Smooth muscle cell (in vitro differentiated cells): ENCODE measurements around the gene TNFSF8. TPM values are rescaled to one million over a fixed set of nuclear protein-coding genes. Genes with fewer than 3 reads are reported as not detected.

Source experiments
- DNase-seq: peaks from one replicate; lab custom pipeline; 2025; ENCODE audit not compliant: unreplicated experiment; lab: John Stamatoyannopoulos, UW
- H2AFZ ChIP-seq: fragments of 200-600 bp; sonication (generic); 2 replicates; pipeline ENCODE4 v1.6.0; 2016; ENCODE audit warnings: antibody characterized with exemption, low read depth, mild to moderate bottlenecking
- H3F3A ChIP-seq: fragments of 200-600 bp; sonication (generic); 2 replicates; pipeline ENCODE4 v1.6.0; 2017; ENCODE audit warnings: antibody characterized with exemption, low read depth
- H3K27ac ChIP-seq: fragments of 200-600 bp; sonication (generic); 2 replicates; pipeline ENCODE4 v1.5.1; 2016; ENCODE audit warnings: low read depth, mild to moderate bottlenecking
- H3K27me3 ChIP-seq: fragments of 200-600 bp; sonication (generic); 2 replicates; pipeline ENCODE4 v1.6.1; 2016; ENCODE audit warnings: low read depth, mild to moderate bottlenecking
- H3K36me3 ChIP-seq: fragments of 200-600 bp; sonication (generic); 2 replicates; pipeline ENCODE4 v1.5.1; 2016; ENCODE audit warnings: low read depth
- H3K4me1 ChIP-seq: fragments of 200-600 bp; sonication (generic); 2 replicates; pipeline ENCODE4 v1.5.1; 2016; ENCODE audit warnings: low read depth
- H3K4me2 ChIP-seq: fragments of 200-600 bp; sonication (generic); 2 replicates; pipeline ENCODE4 v1.6.0; 2016; ENCODE audit warnings: mild to moderate bottlenecking
- H3K4me3 ChIP-seq: fragments of 200-600 bp; sonication (generic); 2 replicates; pipeline ENCODE4 v1.5.1; 2016; ENCODE audit warnings: mild to moderate bottlenecking
- H3K79me2 ChIP-seq: fragments of 200-600 bp; sonication (generic); 2 replicates; pipeline ENCODE4 v1.6.0; 2016; ENCODE audit warnings: low read depth, mild to moderate bottlenecking
- H3K9ac ChIP-seq: fragments of 200-600 bp; sonication (generic); 2 replicates; pipeline ENCODE4 v1.6.0; 2016; ENCODE audit warnings: low read depth
- H3K9me3 ChIP-seq: fragments of 200-600 bp; sonication (generic); replicated peaks from 2 replicates; pipeline ENCODE4 v1.5.1; 2016; ENCODE audit warnings: low read depth
- H4K20me1 ChIP-seq: fragments of 200-600 bp; sonication (generic); 2 replicates; pipeline ENCODE4 v1.6.0; 2016; ENCODE audit warnings: low read depth
- WGBS: methylation state at CpG from one replicate; pipeline ENCODE4 v1.1.7; 2016; ENCODE audit warnings: low lambda C conversion rate; 5-methylcytosine and 5-hydroxymethylcytosine counted together
- polyA plus RNA-seq: library from polyadenylated mRNA; unstranded; fragments of >200 nt; fragmentation: Nextera tagmentation; extraction: Ambion mirVana; gene quantifications from 2 replicates; pipeline ENCODE4 v1.2.1, GENCODE V29; 2016
- total RNA-seq: library from RNA; depleted of rRNA; stranded (reverse); fragments of >200 nt; gene quantifications from 2 replicates; pipeline ENCODE4 v1.2.3, GENCODE V29; 2014
- TF ChIP-seq, protein P1 (sequence below): fragments of 200-600 bp; sonication (generic); IDR thresholded peaks from 2 replicates; pipeline ENCODE4 v1.5.1; 2017; ENCODE audit warnings: borderline replicate concordance, mild to moderate bottlenecking, antibody characterized with exemption; ENCODE audit not compliant: insufficient read depth, poor library complexity, severe bottlenecking

Gene TNFSF8
- total and polyA plus RNA-seq, 2 experiments from 2014 or later: not detected

DNA sequence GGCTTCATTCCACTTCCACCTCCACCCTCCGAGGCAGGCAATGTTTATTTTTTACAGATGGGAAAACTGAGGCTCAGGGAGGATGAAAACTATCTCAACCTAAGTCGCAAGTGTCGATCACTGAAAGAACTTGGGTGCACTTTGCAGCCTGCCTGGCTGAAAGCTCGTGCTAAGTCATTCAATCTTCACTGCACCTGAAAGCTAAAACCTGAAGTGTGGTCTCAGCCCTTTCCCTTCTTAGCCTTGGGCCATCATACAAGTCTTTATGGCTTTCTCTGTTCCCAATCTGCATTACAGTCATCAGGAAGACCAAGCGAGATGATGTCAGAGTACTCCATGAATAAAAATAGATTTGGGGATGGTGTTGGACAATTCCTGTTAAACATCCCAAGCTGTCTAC is 1.0 kb upstream of the TNFSF8 start:
- H3K9me3 ChIP-seq: no peaks in the 10 kb centered on the region
- DNase-seq: no peak
- no peak overlapping the region for H2AFZ ChIP-seq
- no peaks in the 10 kb centered on the region for H3K79me2 ChIP-seq
- no peak overlapping the region for H3K4me3 ChIP-seq
- no peaks in the 10 kb centered on the region for H3K27me3 ChIP-seq
- H4K20me1 ChIP-seq: no peaks in the 10 kb centered on the region
- H3K4me2 ChIP-seq: no peak overlapping the region
- no peaks in the 10 kb centered on the region for H3F3A ChIP-seq
- H3K9ac ChIP-seq: no peak overlapping the region
- TF ChIP-seq, protein P1, sequence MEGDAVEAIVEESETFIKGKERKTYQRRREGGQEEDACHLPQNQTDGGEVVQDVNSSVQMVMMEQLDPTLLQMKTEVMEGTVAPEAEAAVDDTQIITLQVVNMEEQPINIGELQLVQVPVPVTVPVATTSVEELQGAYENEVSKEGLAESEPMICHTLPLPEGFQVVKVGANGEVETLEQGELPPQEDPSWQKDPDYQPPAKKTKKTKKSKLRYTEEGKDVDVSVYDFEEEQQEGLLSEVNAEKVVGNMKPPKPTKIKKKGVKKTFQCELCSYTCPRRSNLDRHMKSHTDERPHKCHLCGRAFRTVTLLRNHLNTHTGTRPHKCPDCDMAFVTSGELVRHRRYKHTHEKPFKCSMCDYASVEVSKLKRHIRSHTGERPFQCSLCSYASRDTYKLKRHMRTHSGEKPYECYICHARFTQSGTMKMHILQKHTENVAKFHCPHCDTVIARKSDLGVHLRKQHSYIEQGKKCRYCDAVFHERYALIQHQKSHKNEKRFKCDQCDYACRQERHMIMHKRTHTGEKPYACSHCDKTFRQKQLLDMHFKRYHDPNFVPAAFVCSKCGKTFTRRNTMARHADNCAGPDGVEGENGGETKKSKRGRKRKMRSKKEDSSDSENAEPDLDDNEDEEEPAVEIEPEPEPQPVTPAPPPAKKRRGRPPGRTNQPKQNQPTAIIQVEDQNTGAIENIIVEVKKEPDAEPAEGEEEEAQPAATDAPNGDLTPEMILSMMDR: no peak
- H3K4me1 ChIP-seq: no peaks in the 10 kb centered on the region
- H3K27ac ChIP-seq: no peak overlapping the region
- WGBS: 57% methylated on average over 5 of the region's 5 CpGs
- H3K36me3 ChIP-seq: no peaks in the 10 kb centered on the region

DNA sequence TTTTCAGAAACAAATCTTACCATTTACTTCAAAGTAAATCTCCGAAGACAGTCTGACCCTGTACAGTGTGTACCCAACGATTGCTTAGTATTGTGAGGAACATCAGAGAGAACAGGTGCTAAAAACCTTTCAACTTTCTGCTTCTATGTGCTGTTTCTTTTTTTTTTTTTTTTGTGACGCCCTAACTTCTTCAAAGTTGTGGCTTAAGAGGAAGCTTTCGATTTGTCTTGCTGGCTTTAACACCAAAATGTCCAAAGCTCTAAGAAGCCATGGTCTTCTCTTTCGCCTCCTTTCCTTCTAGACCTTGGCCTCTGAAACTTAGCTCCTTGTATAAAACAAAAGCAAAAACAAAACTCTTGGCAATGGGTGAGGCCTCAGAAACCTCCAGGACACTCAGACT is 1.2 kb downstream of the TNFSF8 start:
- H3K79me2 ChIP-seq: no peaks in the 10 kb centered on the region
- no peaks in the 10 kb centered on the region for H3F3A ChIP-seq
- H3K9ac ChIP-seq: no peak overlapping the region
- DNase-seq: no peak
- 97% methylated on average over 5 of the region's 5 CpGs for WGBS
- H3K36me3 ChIP-seq: no peaks in the 10 kb centered on the region
- H3K27ac ChIP-seq: no peak overlapping the region
- H2AFZ ChIP-seq: no peak overlapping the region
- H3K4me1 ChIP-seq: no peaks in the 10 kb centered on the region
- no peaks in the 10 kb centered on the region for H3K9me3 ChIP-seq
- TF ChIP-seq, protein P1: no peak
- no peak overlapping the region for H3K4me2 ChIP-seq
- no peak overlapping the region for H3K4me3 ChIP-seq
- no peaks in the 10 kb centered on the region for H4K20me1 ChIP-seq
- H3K27me3 ChIP-seq: no peaks in the 10 kb centered on the region

DNA sequence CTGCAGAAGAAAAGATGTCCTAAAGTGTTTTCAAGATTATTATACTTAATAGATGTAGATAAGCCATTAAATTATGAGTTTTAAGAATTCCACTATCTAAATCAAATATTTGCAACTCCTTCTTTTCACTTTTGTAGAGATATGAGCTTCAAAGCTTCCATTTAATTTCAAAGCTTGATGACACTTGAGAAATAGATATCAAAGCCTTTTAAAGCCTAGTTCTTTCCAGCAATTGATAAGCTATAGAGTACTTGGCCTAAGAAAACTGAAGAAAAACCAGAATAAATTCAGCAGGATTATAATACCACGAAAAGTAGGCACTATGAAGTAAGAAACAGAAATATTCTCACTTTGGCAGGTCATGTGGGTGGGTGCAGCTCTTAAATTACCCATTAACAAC is 1.7 kb downstream of the TNFSF8 start:
- no peaks in the 10 kb centered on the region for H3K79me2 ChIP-seq
- no peak for DNase-seq
- no peak overlapping the region for H3K9ac ChIP-seq
- no peaks in the 10 kb centered on the region for H4K20me1 ChIP-seq
- no peaks in the 10 kb centered on the region for H3K27me3 ChIP-seq
- no peaks in the 10 kb centered on the region for H3F3A ChIP-seq
- H2AFZ ChIP-seq: no peak overlapping the region
- no peaks in the 10 kb centered on the region for H3K4me1 ChIP-seq
- H3K9me3 ChIP-seq: no peaks in the 10 kb centered on the region
- WGBS: 72% methylated on average over 1 of the region's 1 CpG
- no peak overlapping the region for H3K4me3 ChIP-seq
- H3K27ac ChIP-seq: no peak overlapping the region
- TF ChIP-seq, protein P1: no peak
- no peak overlapping the region for H3K4me2 ChIP-seq
- no peaks in the 10 kb centered on the region for H3K36me3 ChIP-seq

DNA sequence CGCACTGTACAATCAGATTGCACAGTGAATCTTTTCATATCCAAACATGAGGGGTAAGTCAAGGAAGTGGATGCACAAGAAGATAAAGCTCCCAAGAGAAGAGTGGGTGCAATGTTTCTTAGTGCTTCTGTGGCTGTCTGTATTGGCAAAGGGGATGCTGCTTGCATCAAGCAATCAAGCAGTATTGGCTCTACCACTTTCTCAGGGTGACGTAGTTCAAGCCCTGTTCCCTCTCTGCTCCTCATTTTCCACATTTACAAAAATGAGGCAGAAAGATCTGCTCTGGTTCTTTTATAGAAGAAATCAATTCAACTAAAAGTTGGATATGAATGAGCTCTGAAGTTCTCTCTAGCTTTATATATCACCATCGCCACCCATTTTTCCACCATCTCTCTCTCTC is 2.3 kb downstream of the TNFSF8 start:
- DNase-seq: no peak
- WGBS: 94% methylated on average over 3 of the region's 3 CpGs

More for the DNA sequence above, 2.3 kb downstream of the TNFSF8 start:
- no peaks in the 10 kb centered on the region for H3K79me2 ChIP-seq
- no peak overlapping the region for H3K4me3 ChIP-seq
- no peak overlapping the region for H3K9ac ChIP-seq
- H3F3A ChIP-seq: no peaks in the 10 kb centered on the region
- no peaks in the 10 kb centered on the region for H3K4me1 ChIP-seq
- no peak overlapping the region for H3K4me2 ChIP-seq
- no peaks in the 10 kb centered on the region for H4K20me1 ChIP-seq
- no peaks in the 10 kb centered on the region for H3K27me3 ChIP-seq
- no peaks in the 10 kb centered on the region for H3K36me3 ChIP-seq
- H3K27ac ChIP-seq: no peak overlapping the region
- H2AFZ ChIP-seq: no peak overlapping the region
- no peaks in the 10 kb centered on the region for H3K9me3 ChIP-seq
- TF ChIP-seq, protein P1: no peak
